ENCODE data around the gene PRRT3. TPM values are rescaled to one million over a fixed set of nuclear protein-coding genes. Genes with fewer than 3 reads are reported as not detected.

The PRRT3 gene
- polyA plus RNA-seq (ENCODE audit: insufficient read length), result 2.0 TPM

GRCh38 chr3:9951962-9952805 is at the start of gene PRRT3:
Gene PRRT3 (minus strand): TSS chr3:9952408. CDS start chr3:9950115, 2,293 bp downstream.
- no peak for DNase-seq

GRCh38 chr3:10000686-10001085 is 48.5 kb upstream of the PRRT3 start:
- no peak for DNase-seq

GRCh38 chr3:9994086-9994844 is 42.1 kb upstream of the PRRT3 start:
- no peak for DNase-seq

GRCh38 chr3:9986230-9986725 is 34.1 kb upstream of the PRRT3 start:
- no peak for DNase-seq

- no peak for DNase-seq
Measured at GRCh38 chr3:9980251-9980650, 28.0 kb upstream of the PRRT3 start.

- DNase-seq, result no peak
Measured at GRCh38 chr3:9978710-9979305, 26.6 kb upstream of the PRRT3 start.

GRCh38 chr3:9976721-9977709 is 24.8 kb upstream of the PRRT3 start:
- DNase-seq, result no peak

GRCh38 chr3:9970020-9970652 is 17.9 kb upstream of the PRRT3 start:
- DNase-seq, result no peak

- no peak for DNase-seq
Measured at GRCh38 chr3:9969632-9970019, 17.4 kb upstream of the PRRT3 start.

- no peak for DNase-seq
Measured at GRCh38 chr3:9966841-9967240, 14.6 kb upstream of the PRRT3 start.

- DNase-seq, result no peak
Measured at GRCh38 chr3:9965200-9965875, 13.1 kb upstream of the PRRT3 start.

GRCh38 chr3:9957214-9957613 is 5.0 kb upstream of the PRRT3 start:
- no peak for DNase-seq

GRCh38 chr3:9955611-9956352 is 3.6 kb upstream of the PRRT3 start:
- DNase-seq, result no peak

GRCh38 chr3:9955067-9955502 is 2.9 kb upstream of the PRRT3 start:
- DNase-seq, result no peak

GRCh38 chr3:9951598-9951961 is 628 bp downstream of the PRRT3 start:
- no peak for DNase-seq

GRCh38 chr3:9951126-9951525 is 1.1 kb downstream of the PRRT3 start:
- no peak for DNase-seq

- DNase-seq, result no peak
Measured at GRCh38 chr3:9949626-9950025, 2.6 kb downstream of the PRRT3 start.

- DNase-seq, result no peak
Measured at GRCh38 chr3:9949115-9949514, 3.1 kb downstream of the PRRT3 start.

GRCh38 chr3:9948586-9948985 is 3.6 kb downstream of the PRRT3 start:
- no peak for DNase-seq

Measured in hindlimb muscle (tissue), 1 donor.